Measurements from ENCODE around the gene PRKCB. TPM values are rescaled to one million over a fixed set of nuclear protein-coding genes. Genes with fewer than 3 reads are reported as not detected.

PRKCB gene
- polyA plus RNA-seq, 1 donor from 2014 or later: 27.6 TPM

- no peak overlapping the region for H3K4me3 ChIP-seq (ENCODE audit: low read length)
- H4K20me1 ChIP-seq (ENCODE audit: insufficient read depth): no peaks in the 10 kb centered on the region
- H3K9me3 ChIP-seq (ENCODE audit: low read length): no peaks in the 10 kb centered on the region
- no peak overlapping the region for H2AFZ ChIP-seq (ENCODE audit: low read depth, low read length)
- no peak overlapping the region for H3K9ac ChIP-seq (ENCODE audit: low read length)
- H3K9me2 ChIP-seq (ENCODE audit: insufficient read depth, low read length): no peaks in the 10 kb centered on the region
- H3K27ac ChIP-seq (ENCODE audit: low read length): no peak overlapping the region
- no peaks in the 10 kb centered on the region for H3K79me2 ChIP-seq (replicated peaks; ENCODE audit: insufficient read depth, low read length)
- no peak for TF ChIP-seq SMC3 (conservative IDR thresholded peaks at IDR 0.05; ENCODE audit: poor library complexity)
- TF ChIP-seq EP300 (conservative IDR thresholded peaks at IDR 0.05; ENCODE audit: poor library complexity, severe bottlenecking): no peak
- no peak for TF ChIP-seq TAF1 (IDR thresholded peaks at IDR 0.05; ENCODE audit: low read depth)
- TF ChIP-seq CTCF (IDR thresholded peaks at IDR 0.05; ENCODE audit: poor library complexity, severe bottlenecking): no peak
- TF ChIP-seq REST (IDR thresholded peaks at IDR 0.05; ENCODE audit: borderline replicate concordance): no peak
- TF ChIP-seq RAD21 (conservative IDR thresholded peaks at IDR 0.05): no peak
- TF ChIP-seq EZH2 (IDR thresholded peaks at IDR 0.05; ENCODE audit: borderline replicate concordance, insufficient read depth, low read length, poor library complexity, severe bottlenecking): no peak
- TF ChIP-seq POLR2AphosphoS5 (IDR thresholded peaks at IDR 0.05): no peak
- no peak for TF ChIP-seq MXI1 (conservative IDR thresholded peaks at IDR 0.05; ENCODE audit: poor library complexity, severe bottlenecking)
- H3K36me3 ChIP-seq (ENCODE audit: insufficient read depth, low read length): no peaks in the 10 kb centered on the region
- no peaks in the 10 kb centered on the region for H3F3A ChIP-seq (ENCODE audit: insufficient read depth, low read length, poor library complexity, severe bottlenecking)
- no peak overlapping the region for H3K4me2 ChIP-seq (ENCODE audit: low read length)
- no peaks in the 10 kb centered on the region for H3K27me3 ChIP-seq (ENCODE audit: insufficient read depth, low read depth, low read length)
Observed at GRCh38 chr16:23924128-23924527, 88.3 kb downstream of the PRKCB start.

GRCh38 chr16:23927796-23928195, 92.0 kb downstream of the PRKCB start:
- H3K36me3 ChIP-seq (ENCODE audit: insufficient read depth, low read length): no peaks in the 10 kb centered on the region
- TF ChIP-seq MXI1 (conservative IDR thresholded peaks at IDR 0.05; ENCODE audit: poor library complexity, severe bottlenecking): no peak
- H3K4me2 ChIP-seq (ENCODE audit: low read length): no peak overlapping the region
- H3K9me3 ChIP-seq (ENCODE audit: low read length): no peaks in the 10 kb centered on the region
- H3K9ac ChIP-seq (ENCODE audit: low read length): no peak overlapping the region
- no peak overlapping the region for H2AFZ ChIP-seq (ENCODE audit: low read depth, low read length)
- H3K79me2 ChIP-seq (replicated peaks; ENCODE audit: insufficient read depth, low read length): no peaks in the 10 kb centered on the region
- H3K27ac ChIP-seq (ENCODE audit: low read length): no peak overlapping the region
- no peak overlapping the region for H3K4me3 ChIP-seq (ENCODE audit: low read length)
- no peaks in the 10 kb centered on the region for H3K9me2 ChIP-seq (ENCODE audit: insufficient read depth, low read length)
- H4K20me1 ChIP-seq (ENCODE audit: insufficient read depth): no peaks in the 10 kb centered on the region
- H3F3A ChIP-seq (ENCODE audit: insufficient read depth, low read length, poor library complexity, severe bottlenecking): no peaks in the 10 kb centered on the region
- no peaks in the 10 kb centered on the region for H3K27me3 ChIP-seq (ENCODE audit: insufficient read depth, low read depth, low read length)

GRCh38 chr16:23929237-23929636, 93.5 kb downstream of the PRKCB start:
- Histone ChIP-seq H3K9ac (ENCODE audit: low read length) (no peak overlapping the region), H3K4me3 (ENCODE audit: low read length) (no peak overlapping the region), H3K9me3 (ENCODE audit: low read length) (no peaks in the 10 kb centered on the region), H3K9me2 (ENCODE audit: insufficient read depth, low read length) (no peaks in the 10 kb centered on the region), H4K20me1 (ENCODE audit: insufficient read depth) (no peaks in the 10 kb centered on the region), H3K27ac (ENCODE audit: low read length) (no peak overlapping the region), H3F3A (ENCODE audit: insufficient read depth, low read length, poor library complexity, severe bottlenecking) (no peaks in the 10 kb centered on the region), H3K27me3 (ENCODE audit: insufficient read depth, low read depth, low read length) (no peaks in the 10 kb centered on the region), H2AFZ (ENCODE audit: low read depth, low read length) (no peak overlapping the region), H3K36me3 (ENCODE audit: insufficient read depth, low read length) (no peaks in the 10 kb centered on the region), H3K4me2 (ENCODE audit: low read length) (no peak overlapping the region), H3K79me2 (replicated peaks; ENCODE audit: insufficient read depth, low read length) (no peaks in the 10 kb centered on the region)
- TF ChIP-seq CTCF (IDR thresholded peaks at IDR 0.05; ENCODE audit: poor library complexity, severe bottlenecking): no peak
- TF ChIP-seq TAF1 (IDR thresholded peaks at IDR 0.05; ENCODE audit: low read depth): no peak
- no peak for TF ChIP-seq EZH2 (IDR thresholded peaks at IDR 0.05; ENCODE audit: borderline replicate concordance, insufficient read depth, low read length, poor library complexity, severe bottlenecking)
- TF ChIP-seq REST (IDR thresholded peaks at IDR 0.05; ENCODE audit: borderline replicate concordance): no peak
- TF ChIP-seq EP300 (conservative IDR thresholded peaks at IDR 0.05; ENCODE audit: poor library complexity, severe bottlenecking): no peak
- TF ChIP-seq RAD21 (conservative IDR thresholded peaks at IDR 0.05): no peak
- no peak for TF ChIP-seq POLR2AphosphoS5 (IDR thresholded peaks at IDR 0.05)
- no peak for TF ChIP-seq SMC3 (conservative IDR thresholded peaks at IDR 0.05; ENCODE audit: poor library complexity)
- TF ChIP-seq MXI1 (conservative IDR thresholded peaks at IDR 0.05; ENCODE audit: poor library complexity, severe bottlenecking): no peak

Data from neural cell (in vitro differentiated cells).